Measurements from ENCODE around the gene ETFA.
"Not testable (repeated sequence)": the region's sequence is repeated elsewhere in the genome, so short reads cannot be mapped to it uniquely, and the experiment has no call there.

Gene ETFA

GRCh38 chr15:76324066-76324465 lies 12.8 kb upstream of the ETFA start:
- no peaks in the 10 kb centered on the region for H3K4me1 ChIP-seq
- peaks cover 0 to 46% of the 10 kb centered on the region in 2 donors for H3K27me3 ChIP-seq
- no peak overlapping the region for H3K27ac ChIP-seq
- DNase-seq = no peak
- H3K9me3 ChIP-seq = no peaks in the 10 kb centered on the region
- H3K4me3 ChIP-seq = no peak overlapping the region
- intact Hi-C loops (cut with DNase I; ENCODE audit: low total_unique reads) = no loop called here
- TF ChIP-seq CTCF (IDR thresholded peaks at IDR 0.05) = no peak
- no peaks in the 10 kb centered on the region for H3K36me3 ChIP-seq

GRCh38 chr15:76321602-76322001 lies 10.3 kb upstream of the ETFA start:
- Histone ChIP-seq H3K27me3 (peaks cover 0 to 38% of the 10 kb centered on the region in 2 donors), H3K4me1 (no peaks in the 10 kb centered on the region), H3K4me3 (no peak overlapping the region), H3K27ac (no peak overlapping the region), H3K9me3 (no peaks in the 10 kb centered on the region), H3K36me3 (no peaks in the 10 kb centered on the region)
- no peak for TF ChIP-seq CTCF (IDR thresholded peaks at IDR 0.05)
- intact Hi-C loops (cut with DNase I; ENCODE audit: low total_unique reads) = no loop called here
- no peak for DNase-seq

DNA sequence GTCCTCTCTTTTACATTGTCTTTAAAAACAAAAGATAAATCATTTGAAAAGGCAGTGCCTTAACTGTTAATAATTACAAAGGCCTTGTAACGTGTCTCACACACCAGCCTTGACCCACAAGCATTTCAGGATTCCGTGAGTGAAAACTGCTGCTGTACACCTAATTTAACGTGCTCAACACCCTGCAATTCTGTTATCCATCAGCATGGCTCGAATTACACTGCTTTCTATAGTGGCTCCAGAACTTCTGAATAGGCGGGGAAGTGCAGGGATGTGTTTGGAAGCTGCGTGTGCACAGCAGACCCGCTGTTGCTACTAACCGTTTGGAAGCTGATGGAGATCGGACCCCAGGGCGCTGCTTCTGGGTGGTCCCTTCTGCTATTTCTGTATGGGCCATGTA lies 9.9 kb upstream of the ETFA start:
- H3K36me3 ChIP-seq = no peaks in the 10 kb centered on the region
- H3K9me3 ChIP-seq = no peaks in the 10 kb centered on the region
- intact Hi-C loops (cut with DNase I; ENCODE audit: low total_unique reads) = no loop called here
- DNase-seq = no peak
- no peak for TF ChIP-seq CTCF (IDR thresholded peaks at IDR 0.05)
- no peaks in the 10 kb centered on the region for H3K4me1 ChIP-seq
- H3K27ac ChIP-seq = no peak overlapping the region
- peaks cover 0 to 33% of the 10 kb centered on the region in 2 donors for H3K27me3 ChIP-seq
- H3K4me3 ChIP-seq = no peak overlapping the region

DNA sequence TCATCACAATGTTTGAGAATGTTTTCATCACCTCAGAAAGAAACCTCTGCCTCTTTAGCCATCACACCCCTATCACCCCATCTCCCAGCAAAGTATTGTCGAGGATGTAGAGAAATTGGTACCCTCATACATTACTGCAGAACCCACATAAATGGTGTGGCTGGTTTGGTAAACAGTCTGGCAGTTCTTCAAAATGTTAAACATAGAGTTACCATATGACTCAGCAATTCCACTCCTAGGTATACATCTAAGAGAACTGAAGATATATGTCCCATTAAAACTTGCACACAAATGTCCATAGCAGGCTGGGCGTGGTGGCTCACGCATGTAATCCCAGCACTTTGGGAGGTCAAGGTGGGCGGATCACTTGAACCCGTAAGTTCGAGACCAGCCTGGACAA lies 8.7 kb upstream of the ETFA start:
- intact Hi-C loops (cut with DNase I; ENCODE audit: low total_unique reads) = no loop called here
- H3K4me3 ChIP-seq = no peak overlapping the region
- TF ChIP-seq CTCF (IDR thresholded peaks at IDR 0.05) = no peak
- DNase-seq = no peak
- H3K36me3 ChIP-seq = no peaks in the 10 kb centered on the region
- peaks cover 0 to 30% of the 10 kb centered on the region in 2 donors for H3K27me3 ChIP-seq
- H3K4me1 ChIP-seq = no peaks in the 10 kb centered on the region
- H3K27ac ChIP-seq = no peak overlapping the region
- no peaks in the 10 kb centered on the region for H3K9me3 ChIP-seq

GRCh38 chr15:76313731-76314130 lies 2.5 kb upstream of the ETFA start:
- Histone ChIP-seq H3K4me1 (peaks cover 0 to 22% (median 11%) of the 10 kb centered on the region in 4 donors), H3K36me3 (no peaks in the 10 kb centered on the region), H3K27me3 (no peaks in the 10 kb centered on the region), H3K27ac (no peak overlapping the region), H3K9me3 (no peaks in the 10 kb centered on the region), H3K4me3 (no peak overlapping the region)
- no peak for TF ChIP-seq CTCF (IDR thresholded peaks at IDR 0.05)
- DNase-seq = no peak
- intact Hi-C loops (cut with DNase I; ENCODE audit: low total_unique reads) = no loop called here

DNA sequence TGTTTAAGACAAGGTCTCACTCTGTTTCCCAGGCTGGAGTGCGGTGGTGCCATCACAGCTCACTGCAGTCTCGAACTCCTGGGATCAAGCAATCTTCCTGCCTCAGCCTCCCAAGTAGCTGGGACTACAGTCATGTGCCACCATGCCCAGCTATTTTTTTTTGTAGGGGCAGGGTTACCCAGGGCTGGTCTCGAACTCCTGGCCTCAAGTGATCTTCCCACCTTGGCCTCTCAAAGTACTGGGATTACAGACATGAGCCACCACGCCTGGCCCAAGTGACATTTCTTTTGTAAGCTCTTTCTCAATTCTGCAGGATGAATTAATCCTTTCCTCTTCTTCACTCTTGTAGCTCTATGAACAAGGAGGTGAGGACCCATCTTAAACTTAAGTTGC lies 1.9 kb upstream of the ETFA start:
- H3K4me3 ChIP-seq; H3K36me3 ChIP-seq; H3K27ac ChIP-seq; H3K27me3 ChIP-seq; intact Hi-C loops (cut with DNase I; ENCODE audit: low total_unique reads); DNase-seq; H3K9me3 ChIP-seq: not testable (repeated sequence)
- peaks cover 0 to 22% (median 12%) of the 10 kb centered on the region in 4 donors for H3K4me1 ChIP-seq
